NCI-H510A treated with DMSO at 0.1 percent for 48 hours (cell line): Measurements from ENCODE around the gene AZIN2.
A peak's percentile ranks its signal among the peaks of the same experiment; 100 is the strongest.
"Not testable (repeated sequence)": the region's sequence is repeated elsewhere in the genome, so short reads cannot be mapped to it uniquely, and the experiment has no call there.

Source experiments
- DNase-seq: peaks from one replicate; lab custom pipeline; 2025; lab: John Stamatoyannopoulos, UW

Gene AZIN2

GRCh38 chr1:33127001-33127823 is 46.3 kb downstream of the AZIN2 start:
- DNase-seq, result peak; percentile 99

- no peak for DNase-seq
These were observed 47.8 kb downstream of the AZIN2 start for GRCh38 chr1:33128781-33129180.

GRCh38 chr1:33130297-33130696 is 49.3 kb downstream of the AZIN2 start:
- no peak for DNase-seq

- DNase-seq, result no peak
These were observed 50.2 kb downstream of the AZIN2 start for GRCh38 chr1:33131191-33131590.

- DNase-seq, result no peak
These were observed 51.6 kb downstream of the AZIN2 start for GRCh38 chr1:33132549-33132948.

- no peak for DNase-seq
These were observed 52.6 kb downstream of the AZIN2 start for GRCh38 chr1:33133478-33134105.

GRCh38 chr1:33136041-33136440 is 55.1 kb downstream of the AZIN2 start:
- DNase-seq, result not testable (repeated sequence)

- no peak for DNase-seq
These were observed 56.8 kb downstream of the AZIN2 start for GRCh38 chr1:33137800-33138199.

- no peak for DNase-seq
These were observed 59.5 kb downstream of the AZIN2 start for GRCh38 chr1:33140153-33141149.

- no peak for DNase-seq
These were observed 60.3 kb downstream of the AZIN2 start for GRCh38 chr1:33141216-33141615.

- no peak for DNase-seq
These were observed 60.8 kb downstream of the AZIN2 start for GRCh38 chr1:33141781-33142180.

- DNase-seq, result no peak
These were observed 61.6 kb downstream of the AZIN2 start for GRCh38 chr1:33142483-33143064.

GRCh38 chr1:33143176-33143575 is 62.2 kb downstream of the AZIN2 start:
- DNase-seq, result no peak

GRCh38 chr1:33143698-33144097 is 62.7 kb downstream of the AZIN2 start:
- DNase-seq, result no peak

- DNase-seq, result no peak
These were observed 65.0 kb downstream of the AZIN2 start for GRCh38 chr1:33146003-33146402.

GRCh38 chr1:33147275-33147996 is 66.5 kb downstream of the AZIN2 start:
- DNase-seq, result no peak

- DNase-seq, result no peak
These were observed 67.0 kb downstream of the AZIN2 start for GRCh38 chr1:33147997-33148314.

GRCh38 chr1:33148615-33149014 is 67.7 kb downstream of the AZIN2 start:
- no peak for DNase-seq

- DNase-seq, result peak; percentile 53
These were observed 68.7 kb downstream of the AZIN2 start for GRCh38 chr1:33149453-33150190.

GRCh38 chr1:33150522-33150921 is 69.6 kb downstream of the AZIN2 start:
- DNase-seq, result no peak

GRCh38 chr1:33151116-33151515 is 70.2 kb downstream of the AZIN2 start:
- DNase-seq, result no peak
